ENCODE measurements around the gene CEND1. TPM values are rescaled to one million over a fixed set of nuclear protein-coding genes. Genes with fewer than 3 reads are reported as not detected.

Gene CEND1
- total and polyA plus RNA-seq, 2 of the 13 experiments (the other 11 are each of a cell fraction or from before 2014, with no cell fraction given): not detected

DNA sequence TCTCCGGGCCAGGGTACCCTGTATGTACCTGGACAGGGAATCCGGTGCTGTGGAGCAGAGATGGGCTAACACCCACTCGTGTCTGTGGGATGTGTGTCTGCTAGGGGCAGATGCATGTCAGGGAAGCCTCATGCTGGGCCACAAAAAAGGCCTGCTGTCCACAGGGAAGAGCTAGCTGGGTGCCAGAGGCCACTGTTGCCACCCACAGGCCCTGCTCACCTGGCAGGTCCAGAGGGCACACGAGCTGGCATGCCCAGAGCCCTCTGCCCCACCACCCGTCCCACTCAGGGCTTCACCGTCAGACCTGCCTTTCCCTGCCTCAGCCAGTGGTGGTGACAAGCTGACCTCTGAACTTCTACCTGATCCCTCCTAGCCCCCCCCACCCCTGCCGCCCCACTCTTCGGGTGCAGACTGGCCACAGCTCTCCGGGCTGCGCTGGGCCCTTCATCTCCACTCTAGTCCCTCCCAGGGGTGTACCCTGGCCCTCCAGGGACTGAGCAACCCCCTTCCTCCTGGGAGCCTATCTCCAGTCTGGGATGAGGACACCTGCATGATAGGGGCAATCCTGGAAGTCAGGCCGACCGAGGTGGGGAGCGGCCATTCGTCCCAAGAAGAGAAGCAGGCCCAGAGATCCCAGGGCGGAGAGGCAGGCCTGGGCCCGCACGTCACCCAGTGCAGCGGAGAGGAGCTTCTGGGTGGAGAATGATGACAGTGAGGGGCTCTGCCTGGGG, 6.8 kb upstream of the CEND1 start (continued):
- TF ChIP-seq, protein P1, sequence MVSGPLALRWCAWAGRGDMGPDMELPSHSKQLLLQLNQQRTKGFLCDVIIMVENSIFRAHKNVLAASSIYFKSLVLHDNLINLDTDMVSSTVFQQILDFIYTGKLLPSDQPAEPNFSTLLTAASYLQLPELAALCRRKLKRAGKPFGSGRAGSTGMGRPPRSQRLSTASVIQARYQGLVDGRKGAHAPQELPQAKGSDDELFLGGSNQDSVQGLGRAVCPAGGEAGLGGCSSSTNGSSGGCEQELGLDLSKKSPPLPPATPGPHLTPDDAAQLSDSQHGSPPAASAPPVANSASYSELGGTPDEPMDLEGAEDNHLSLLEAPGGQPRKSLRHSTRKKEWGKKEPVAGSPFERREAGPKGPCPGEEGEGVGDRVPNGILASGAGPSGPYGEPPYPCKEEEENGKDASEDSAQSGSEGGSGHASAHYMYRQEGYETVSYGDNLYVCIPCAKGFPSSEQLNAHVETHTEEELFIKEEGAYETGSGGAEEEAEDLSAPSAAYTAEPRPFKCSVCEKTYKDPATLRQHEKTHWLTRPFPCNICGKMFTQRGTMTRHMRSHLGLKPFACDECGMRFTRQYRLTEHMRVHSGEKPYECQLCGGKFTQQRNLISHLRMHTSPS (CRISPR knock-in tag; IDR thresholded peaks at IDR 0.05; ENCODE audit: low read depth): peak; percentile 70; the same call in 1 of the 2 replicates
- peak; percentile 19; the same call in 1 of the 2 replicates for TF ChIP-seq NR2F2 (IDR thresholded peaks at IDR 0.05; ENCODE audit: borderline replicate concordance, low read depth)
- TF ChIP-seq SRY (CRISPR knock-in tag; IDR thresholded peaks at IDR 0.05): no peak
- TF ChIP-seq ZNF546 (CRISPR knock-in tag; conservative IDR thresholded peaks at IDR 0.05): 0 out of 2 replicates have a peak, but pooled peaks have one; percentile 15
- TF ChIP-seq, protein P2, sequence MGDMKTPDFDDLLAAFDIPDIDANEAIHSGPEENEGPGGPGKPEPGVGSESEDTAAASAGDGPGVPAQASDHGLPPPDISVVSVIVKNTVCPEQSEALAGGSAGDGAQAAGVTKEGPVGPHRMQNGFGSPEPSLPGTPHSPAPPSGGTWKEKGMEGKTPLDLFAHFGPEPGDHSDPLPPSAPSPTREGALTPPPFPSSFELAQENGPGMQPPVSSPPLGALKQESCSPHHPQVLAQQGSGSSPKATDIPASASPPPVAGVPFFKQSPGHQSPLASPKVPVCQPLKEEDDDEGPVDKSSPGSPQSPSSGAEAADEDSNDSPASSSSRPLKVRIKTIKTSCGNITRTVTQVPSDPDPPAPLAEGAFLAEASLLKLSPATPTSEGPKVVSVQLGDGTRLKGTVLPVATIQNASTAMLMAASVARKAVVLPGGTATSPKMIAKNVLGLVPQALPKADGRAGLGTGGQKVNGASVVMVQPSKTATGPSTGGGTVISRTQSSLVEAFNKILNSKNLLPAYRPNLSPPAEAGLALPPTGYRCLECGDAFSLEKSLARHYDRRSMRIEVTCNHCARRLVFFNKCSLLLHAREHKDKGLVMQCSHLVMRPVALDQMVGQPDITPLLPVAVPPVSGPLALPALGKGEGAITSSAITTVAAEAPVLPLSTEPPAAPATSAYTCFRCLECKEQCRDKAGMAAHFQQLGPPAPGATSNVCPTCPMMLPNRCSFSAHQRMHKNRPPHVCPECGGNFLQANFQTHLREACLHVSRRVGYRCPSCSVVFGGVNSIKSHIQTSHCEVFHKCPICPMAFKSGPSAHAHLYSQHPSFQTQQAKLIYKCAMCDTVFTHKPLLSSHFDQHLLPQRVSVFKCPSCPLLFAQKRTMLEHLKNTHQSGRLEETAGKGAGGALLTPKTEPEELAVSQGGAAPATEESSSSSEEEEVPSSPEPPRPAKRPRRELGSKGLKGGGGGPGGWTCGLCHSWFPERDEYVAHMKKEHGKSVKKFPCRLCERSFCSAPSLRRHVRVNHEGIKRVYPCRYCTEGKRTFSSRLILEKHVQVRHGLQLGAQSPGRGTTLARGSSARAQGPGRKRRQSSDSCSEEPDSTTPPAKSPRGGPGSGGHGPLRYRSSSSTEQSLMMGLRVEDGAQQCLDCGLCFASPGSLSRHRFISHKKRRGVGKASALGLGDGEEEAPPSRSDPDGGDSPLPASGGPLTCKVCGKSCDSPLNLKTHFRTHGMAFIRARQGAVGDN (CRISPR knock-in tag; IDR thresholded peaks at IDR 0.05): peak; percentile 45
- TF ChIP-seq ZFP41 (CRISPR knock-in tag; IDR thresholded peaks at IDR 0.05; ENCODE audit: borderline replicate concordance): no peak; the same call in 1 of the 2 replicates
- TF ChIP-seq ZNF713 (CRISPR knock-in tag; IDR thresholded peaks at IDR 0.05): no peak
- TF ChIP-seq, protein P3, sequence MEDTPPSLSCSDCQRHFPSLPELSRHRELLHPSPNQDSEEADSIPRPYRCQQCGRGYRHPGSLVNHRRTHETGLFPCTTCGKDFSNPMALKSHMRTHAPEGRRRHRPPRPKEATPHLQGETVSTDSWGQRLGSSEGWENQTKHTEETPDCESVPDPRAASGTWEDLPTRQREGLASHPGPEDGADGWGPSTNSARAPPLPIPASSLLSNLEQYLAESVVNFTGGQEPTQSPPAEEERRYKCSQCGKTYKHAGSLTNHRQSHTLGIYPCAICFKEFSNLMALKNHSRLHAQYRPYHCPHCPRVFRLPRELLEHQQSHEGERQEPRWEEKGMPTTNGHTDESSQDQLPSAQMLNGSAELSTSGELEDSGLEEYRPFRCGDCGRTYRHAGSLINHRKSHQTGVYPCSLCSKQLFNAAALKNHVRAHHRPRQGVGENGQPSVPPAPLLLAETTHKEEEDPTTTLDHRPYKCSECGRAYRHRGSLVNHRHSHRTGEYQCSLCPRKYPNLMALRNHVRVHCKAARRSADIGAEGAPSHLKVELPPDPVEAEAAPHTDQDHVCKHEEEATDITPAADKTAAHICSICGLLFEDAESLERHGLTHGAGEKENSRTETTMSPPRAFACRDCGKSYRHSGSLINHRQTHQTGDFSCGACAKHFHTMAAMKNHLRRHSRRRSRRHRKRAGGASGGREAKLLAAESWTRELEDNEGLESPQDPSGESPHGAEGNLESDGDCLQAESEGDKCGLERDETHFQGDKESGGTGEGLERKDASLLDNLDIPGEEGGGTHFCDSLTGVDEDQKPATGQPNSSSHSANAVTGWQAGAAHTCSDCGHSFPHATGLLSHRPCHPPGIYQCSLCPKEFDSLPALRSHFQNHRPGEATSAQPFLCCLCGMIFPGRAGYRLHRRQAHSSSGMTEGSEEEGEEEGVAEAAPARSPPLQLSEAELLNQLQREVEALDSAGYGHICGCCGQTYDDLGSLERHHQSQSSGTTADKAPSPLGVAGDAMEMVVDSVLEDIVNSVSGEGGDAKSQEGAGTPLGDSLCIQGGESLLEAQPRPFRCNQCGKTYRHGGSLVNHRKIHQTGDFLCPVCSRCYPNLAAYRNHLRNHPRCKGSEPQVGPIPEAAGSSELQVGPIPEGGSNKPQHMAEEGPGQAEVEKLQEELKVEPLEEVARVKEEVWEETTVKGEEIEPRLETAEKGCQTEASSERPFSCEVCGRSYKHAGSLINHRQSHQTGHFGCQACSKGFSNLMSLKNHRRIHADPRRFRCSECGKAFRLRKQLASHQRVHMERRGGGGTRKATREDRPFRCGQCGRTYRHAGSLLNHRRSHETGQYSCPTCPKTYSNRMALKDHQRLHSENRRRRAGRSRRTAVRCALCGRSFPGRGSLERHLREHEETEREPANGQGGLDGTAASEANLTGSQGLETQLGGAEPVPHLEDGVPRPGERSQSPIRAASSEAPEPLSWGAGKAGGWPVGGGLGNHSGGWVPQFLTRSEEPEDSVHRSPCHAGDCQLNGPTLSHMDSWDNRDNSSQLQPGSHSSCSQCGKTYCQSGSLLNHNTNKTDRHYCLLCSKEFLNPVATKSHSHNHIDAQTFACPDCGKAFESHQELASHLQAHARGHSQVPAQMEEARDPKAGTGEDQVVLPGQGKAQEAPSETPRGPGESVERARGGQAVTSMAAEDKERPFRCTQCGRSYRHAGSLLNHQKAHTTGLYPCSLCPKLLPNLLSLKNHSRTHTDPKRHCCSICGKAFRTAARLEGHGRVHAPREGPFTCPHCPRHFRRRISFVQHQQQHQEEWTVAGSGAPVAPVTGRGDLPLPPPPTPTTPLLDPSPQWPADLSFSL (CRISPR knock-in tag; IDR thresholded peaks at IDR 0.05): no peak
- peak; percentile 36 for TF ChIP-seq MED8 (CRISPR knock-in tag; IDR thresholded peaks at IDR 0.05; ENCODE audit: insufficient replicate concordance)
- no peak for TF ChIP-seq ZNF30 (CRISPR knock-in tag; IDR thresholded peaks at IDR 0.05)
- TF ChIP-seq HNRNPLL (IDR thresholded peaks at IDR 0.05; ENCODE audit: low read depth, low read length, poor library complexity, severe bottlenecking): no peak
- TF ChIP-seq, protein P4, sequence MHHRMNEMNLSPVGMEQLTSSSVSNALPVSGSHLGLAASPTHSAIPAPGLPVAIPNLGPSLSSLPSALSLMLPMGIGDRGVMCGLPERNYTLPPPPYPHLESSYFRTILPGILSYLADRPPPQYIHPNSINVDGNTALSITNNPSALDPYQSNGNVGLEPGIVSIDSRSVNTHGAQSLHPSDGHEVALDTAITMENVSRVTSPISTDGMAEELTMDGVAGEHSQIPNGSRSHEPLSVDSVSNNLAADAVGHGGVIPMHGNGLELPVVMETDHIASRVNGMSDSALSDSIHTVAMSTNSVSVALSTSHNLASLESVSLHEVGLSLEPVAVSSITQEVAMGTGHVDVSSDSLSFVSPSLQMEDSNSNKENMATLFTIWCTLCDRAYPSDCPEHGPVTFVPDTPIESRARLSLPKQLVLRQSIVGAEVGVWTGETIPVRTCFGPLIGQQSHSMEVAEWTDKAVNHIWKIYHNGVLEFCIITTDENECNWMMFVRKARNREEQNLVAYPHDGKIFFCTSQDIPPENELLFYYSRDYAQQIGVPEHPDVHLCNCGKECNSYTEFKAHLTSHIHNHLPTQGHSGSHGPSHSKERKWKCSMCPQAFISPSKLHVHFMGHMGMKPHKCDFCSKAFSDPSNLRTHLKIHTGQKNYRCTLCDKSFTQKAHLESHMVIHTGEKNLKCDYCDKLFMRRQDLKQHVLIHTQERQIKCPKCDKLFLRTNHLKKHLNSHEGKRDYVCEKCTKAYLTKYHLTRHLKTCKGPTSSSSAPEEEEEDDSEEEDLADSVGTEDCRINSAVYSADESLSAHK (CRISPR knock-in tag; IDR thresholded peaks at IDR 0.05; ENCODE audit: borderline replicate concordance): no peak

Data from HepG2 (cell line).